Endodermal cell (in vitro differentiated cells): ENCODE measurements around the gene MTUS2. TPM values are rescaled to one million over a fixed set of nuclear protein-coding genes. Genes with fewer than 3 reads are reported as not detected.

Experiments
- DNase-seq: peaks from one replicate; pipeline ENCODE4 v3.0.0-alpha.2; 2017
- H3K27ac ChIP-seq: 2 replicates; pipeline ENCODE4 v1.5.1; 2013; ENCODE audit warnings: mild to moderate bottlenecking, low read depth, low read length, moderate library complexity
- H3K27me3 ChIP-seq: 2 replicates; pipeline ENCODE4 v1.6.1; 2013; ENCODE audit warnings: mild to moderate bottlenecking, low read length, moderate library complexity; ENCODE audit not compliant: insufficient read depth, control insufficient read depth, poor library complexity, severe bottlenecking
- H3K36me3 ChIP-seq: 2 replicates; pipeline ENCODE4 v1.7.0; 2013; ENCODE audit warnings: mild to moderate bottlenecking, low read length, moderate library complexity; ENCODE audit not compliant: control insufficient read depth, insufficient read depth
- H3K4me1 ChIP-seq: one replicate; pipeline ENCODE4 v1.7.0; 2013; ENCODE audit warnings: low read length; ENCODE audit not compliant: control insufficient read depth, insufficient read depth
- H3K4me3 ChIP-seq: 2 replicates; pipeline ENCODE4 v1.5.1; 2013; ENCODE audit warnings: mild to moderate bottlenecking, low read length, moderate library complexity
- H3K9ac ChIP-seq: 2 replicates; pipeline ENCODE4 v1.6.1; 2013; ENCODE audit warnings: mild to moderate bottlenecking, low read length, moderate library complexity; ENCODE audit not compliant: poor library complexity, severe bottlenecking; ENCODE audit errors: extremely low read depth
- H3K9me3 ChIP-seq: 2 replicates; pipeline ENCODE4 v1.6.1; 2013; ENCODE audit warnings: mild to moderate bottlenecking, low read length, moderate library complexity; ENCODE audit not compliant: control insufficient read depth
- H3K27ac Mint-ChIP-seq: 2 replicates; pipeline ENCODE4 v1.8.0; 2020; ENCODE audit warnings: mixed read lengths
- H3K27me3 Mint-ChIP-seq: 2 replicates; pipeline ENCODE4 v1.8.0; 2021; ENCODE audit warnings: mild to moderate bottlenecking, mixed read lengths; ENCODE audit not compliant: insufficient read depth
- H3K36me3 Mint-ChIP-seq: 2 replicates; pipeline ENCODE4 v1.8.0; 2020; ENCODE audit warnings: low read depth, mixed read lengths
- H3K4me1 Mint-ChIP-seq: 2 replicates; pipeline ENCODE4 v1.8.0; 2020; ENCODE audit warnings: mixed read lengths
- H3K4me3 Mint-ChIP-seq: 2 replicates; pipeline ENCODE4 v1.8.0; 2020; ENCODE audit warnings: mild to moderate bottlenecking, moderate library complexity, mixed read lengths
- H3K9me3 Mint-ChIP-seq: 2 replicates; pipeline ENCODE4 v1.8.0; 2020; ENCODE audit warnings: mild to moderate bottlenecking, mixed read lengths
- WGBS, 2 experiments: methylation state at CpG; one replicate each; pipeline versions ENCODE4 v1.1.5 to v1.1.7; 2013; ENCODE audit warnings: missing lambda C conversion rate in 2 of 2, mixed read lengths in 1 of 2; ENCODE audit not compliant: insufficient coverage in 1 of 2, insufficient read length in 1 of 2; 5-methylcytosine and 5-hydroxymethylcytosine counted together
- total RNA-seq, 2 donors: library from RNA; stranded (reverse); fragmentation: NEBNext Ultra II Directional in 1 of 2; extraction: Animal tissue kit (Norgen Biotek cat#: 25700) in 1 of 2; gene quantifications; 2 replicates in 1 of 2; 3 replicates in 1 of 2; pipeline ENCODE4 v1.2.1, GENCODE V29; 2021
- TF ChIP-seq, protein P1 (sequence below): fragments of 200-600 bp; sonication (generic); conservative IDR thresholded peaks from 2 replicates; pipeline ENCODE4 v1.5.0; 2021; ENCODE audit warnings: antibody characterized with exemption, mild to moderate bottlenecking

Gene MTUS2
- total RNA-seq, 2 donors from 2014 or later = 1.2 to 1.3 TPM

DNA sequence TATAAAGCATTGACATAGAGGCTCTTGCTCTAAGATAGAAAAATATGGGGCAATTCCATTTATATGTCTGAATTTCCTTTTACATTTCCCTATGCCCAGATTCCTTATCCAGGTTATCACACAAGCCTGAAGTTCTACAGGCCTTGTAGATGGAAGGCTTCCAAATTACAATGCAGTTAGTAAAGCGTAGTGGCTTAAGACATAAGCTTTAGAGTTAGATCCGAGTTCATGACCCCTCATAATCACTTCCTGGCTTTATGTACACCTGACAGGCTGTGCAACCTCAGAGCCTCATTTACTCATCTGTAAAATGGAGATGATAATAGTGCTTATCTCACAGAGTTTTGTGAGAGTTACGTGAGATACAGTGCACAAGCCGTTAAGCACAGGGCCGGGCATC is 601.9 kb downstream of the MTUS2 start:
- WGBS, 2 experiments = 84 to 95% methylated on average over 3 to 5 of the region's 5 CpGs
- Histone ChIP-seq H3K4me3 (no peak overlapping the region), H3K9me3 (no peaks in the 10 kb centered on the region), H3K9ac (no peak overlapping the region), H3K4me1 (no peaks in the 10 kb centered on the region), H3K27ac (no peak overlapping the region), H3K36me3 (no peaks in the 10 kb centered on the region), H3K27me3 (peaks cover 7% of the 10 kb centered on the region)
- H3K36me3 Mint-ChIP-seq = no peaks in the 10 kb centered on the region
- DNase-seq = no peak
- peaks cover 3% of the 10 kb centered on the region for H3K4me1 Mint-ChIP-seq
- no peaks in the 10 kb centered on the region for H3K9me3 Mint-ChIP-seq
- no peak overlapping the region for H3K4me3 Mint-ChIP-seq
- TF ChIP-seq, protein P1, sequence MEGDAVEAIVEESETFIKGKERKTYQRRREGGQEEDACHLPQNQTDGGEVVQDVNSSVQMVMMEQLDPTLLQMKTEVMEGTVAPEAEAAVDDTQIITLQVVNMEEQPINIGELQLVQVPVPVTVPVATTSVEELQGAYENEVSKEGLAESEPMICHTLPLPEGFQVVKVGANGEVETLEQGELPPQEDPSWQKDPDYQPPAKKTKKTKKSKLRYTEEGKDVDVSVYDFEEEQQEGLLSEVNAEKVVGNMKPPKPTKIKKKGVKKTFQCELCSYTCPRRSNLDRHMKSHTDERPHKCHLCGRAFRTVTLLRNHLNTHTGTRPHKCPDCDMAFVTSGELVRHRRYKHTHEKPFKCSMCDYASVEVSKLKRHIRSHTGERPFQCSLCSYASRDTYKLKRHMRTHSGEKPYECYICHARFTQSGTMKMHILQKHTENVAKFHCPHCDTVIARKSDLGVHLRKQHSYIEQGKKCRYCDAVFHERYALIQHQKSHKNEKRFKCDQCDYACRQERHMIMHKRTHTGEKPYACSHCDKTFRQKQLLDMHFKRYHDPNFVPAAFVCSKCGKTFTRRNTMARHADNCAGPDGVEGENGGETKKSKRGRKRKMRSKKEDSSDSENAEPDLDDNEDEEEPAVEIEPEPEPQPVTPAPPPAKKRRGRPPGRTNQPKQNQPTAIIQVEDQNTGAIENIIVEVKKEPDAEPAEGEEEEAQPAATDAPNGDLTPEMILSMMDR = no peak
- H3K27ac Mint-ChIP-seq = no peak overlapping the region
- peaks cover 7% of the 10 kb centered on the region for H3K27me3 Mint-ChIP-seq

DNA sequence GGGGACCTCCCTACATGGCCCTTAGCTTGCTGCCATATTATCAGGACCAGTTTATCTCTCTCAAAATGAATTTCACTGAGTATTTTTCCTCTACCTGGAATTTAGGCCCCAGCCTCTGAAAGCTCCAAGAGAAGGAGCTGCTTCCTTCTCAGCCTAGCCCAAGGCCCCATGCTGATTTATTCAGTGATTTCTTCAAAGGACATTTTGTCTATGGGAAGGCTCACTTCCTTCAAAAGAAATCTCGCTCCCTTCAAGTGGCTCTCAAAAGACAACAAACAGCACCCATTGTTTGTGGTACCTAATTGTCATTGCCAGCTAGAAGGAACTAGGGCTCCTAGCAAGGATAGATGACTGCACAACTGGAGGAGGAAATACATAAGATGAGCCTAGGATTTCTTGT is 602.9 kb downstream of the MTUS2 start:
- WGBS, 2 experiments = 81% methylated on average over 1 of the region's 1 CpG; no CpG with 5 or more reads in 1 of the 2 experiments
- peaks cover 5% of the 10 kb centered on the region for H3K4me1 Mint-ChIP-seq
- no peaks in the 10 kb centered on the region for H3K9me3 Mint-ChIP-seq

DNA sequence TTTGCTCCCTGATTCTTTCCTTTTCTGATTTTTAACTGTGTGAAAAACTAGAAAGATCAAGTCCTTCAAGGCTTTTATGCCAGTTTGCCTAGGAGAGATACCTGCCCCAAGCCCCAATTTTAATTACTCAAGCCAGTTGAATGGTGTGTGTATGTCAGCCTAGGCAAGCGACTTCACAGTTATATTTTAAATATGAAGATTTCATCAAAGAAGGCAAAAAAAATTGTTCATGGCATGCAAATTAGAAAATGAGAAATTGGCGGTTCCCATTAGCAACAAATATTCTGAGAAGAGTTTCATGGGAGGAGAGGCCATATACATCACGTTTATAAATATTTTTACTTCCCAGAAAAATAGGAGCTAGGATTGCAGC is 607.8 kb downstream of the MTUS2 start:
- Histone ChIP-seq H3K27me3 (peaks cover 38% of the 10 kb centered on the region), H3K9me3 (no peaks in the 10 kb centered on the region), H3K9ac (no peak overlapping the region), H3K36me3 (no peaks in the 10 kb centered on the region), H3K4me1 (peaks cover 10% of the 10 kb centered on the region), H3K27ac (no peak overlapping the region), H3K4me3 (peak overlapping the region; percentile 78)
- no peak overlapping the region for H3K27ac Mint-ChIP-seq
- H3K9me3 Mint-ChIP-seq = no peaks in the 10 kb centered on the region
- DNase-seq = no peak
- H3K27me3 Mint-ChIP-seq = peaks cover 37% of the 10 kb centered on the region
- TF ChIP-seq, protein P1 = no peak
- peak overlapping the region; percentile 67 for H3K4me3 Mint-ChIP-seq
- H3K4me1 Mint-ChIP-seq = peaks cover 22% of the 10 kb centered on the region
- 25% methylated on average over 2 of the region's 3 CpGs; no CpG with 5 or more reads in 1 of the 2 experiments for WGBS, 2 experiments
- no peaks in the 10 kb centered on the region for H3K36me3 Mint-ChIP-seq

More for the DNA sequence above, 602.9 kb downstream of the MTUS2 start:
- H3K27ac ChIP-seq = no peak overlapping the region
- H3K27me3 ChIP-seq = peaks cover 17% of the 10 kb centered on the region
- no peak overlapping the region for H3K4me3 ChIP-seq
- H3K36me3 ChIP-seq = no peaks in the 10 kb centered on the region
- H3K9ac ChIP-seq = no peak overlapping the region
- no peak overlapping the region for H3K4me3 Mint-ChIP-seq
- peaks cover under 1% of the 10 kb centered on the region for H3K4me1 ChIP-seq
- no peaks in the 10 kb centered on the region for H3K9me3 ChIP-seq
- H3K36me3 Mint-ChIP-seq = no peaks in the 10 kb centered on the region
- DNase-seq = no peak
- H3K27ac Mint-ChIP-seq = no peak overlapping the region
- peaks cover 14% of the 10 kb centered on the region for H3K27me3 Mint-ChIP-seq
- TF ChIP-seq, protein P1 = no peak
